LNCAP (cell line): ENCODE results near the gene LYRM1.

Experiments used
- CTCF ChIP-seq: fragments of 450-650 bp; IDR thresholded peaks from 2 replicates; pipeline ENCODE4 v1.5.1; 2017; ENCODE audit warnings: mild to moderate bottlenecking

The LYRM1 gene

GRCh38 chr16:20905576-20905975 lies 5.0 kb downstream of the LYRM1 start:
- no peak for TF ChIP-seq CTCF

GRCh38 chr16:20906341-20907255 lies 6.0 kb downstream of the LYRM1 start:
- TF ChIP-seq CTCF, result no peak

DNA sequence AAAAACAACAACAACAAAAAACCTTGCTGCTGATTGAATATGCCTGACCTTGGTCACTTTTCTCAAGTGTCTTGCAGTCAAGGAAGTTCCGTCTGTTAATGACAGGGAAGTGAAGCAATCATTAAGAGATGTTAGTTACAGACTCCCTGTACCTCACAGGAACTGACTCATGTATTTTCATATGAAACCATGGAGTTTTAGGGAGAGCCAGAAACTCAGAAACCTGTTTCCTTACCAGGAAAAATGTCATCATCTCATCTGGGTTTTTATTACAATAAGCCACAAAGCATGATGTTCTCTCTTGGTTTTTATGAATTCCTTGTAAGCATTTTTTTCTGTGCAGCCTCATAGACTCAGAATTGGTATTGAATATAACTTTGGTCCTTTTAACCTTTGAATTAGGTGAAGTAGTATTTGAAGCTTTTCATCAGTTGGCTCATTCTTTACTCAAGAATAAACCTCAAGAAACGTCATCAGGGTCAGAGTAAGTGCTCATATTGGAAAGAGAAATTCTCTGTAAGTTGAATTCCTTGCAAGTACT lies 10.3 kb downstream of the LYRM1 start:
- TF ChIP-seq CTCF, result no peak

GRCh38 chr16:20911361-20911760 lies 10.8 kb downstream of the LYRM1 start:
- no peak for TF ChIP-seq CTCF

GRCh38 chr16:20916289-20916688 lies 15.7 kb downstream of the LYRM1 start:
- no peak for TF ChIP-seq CTCF

- TF ChIP-seq CTCF, result no peak
Observed at GRCh38 chr16:20916942-20917341, 16.4 kb downstream of the LYRM1 start.

DNA sequence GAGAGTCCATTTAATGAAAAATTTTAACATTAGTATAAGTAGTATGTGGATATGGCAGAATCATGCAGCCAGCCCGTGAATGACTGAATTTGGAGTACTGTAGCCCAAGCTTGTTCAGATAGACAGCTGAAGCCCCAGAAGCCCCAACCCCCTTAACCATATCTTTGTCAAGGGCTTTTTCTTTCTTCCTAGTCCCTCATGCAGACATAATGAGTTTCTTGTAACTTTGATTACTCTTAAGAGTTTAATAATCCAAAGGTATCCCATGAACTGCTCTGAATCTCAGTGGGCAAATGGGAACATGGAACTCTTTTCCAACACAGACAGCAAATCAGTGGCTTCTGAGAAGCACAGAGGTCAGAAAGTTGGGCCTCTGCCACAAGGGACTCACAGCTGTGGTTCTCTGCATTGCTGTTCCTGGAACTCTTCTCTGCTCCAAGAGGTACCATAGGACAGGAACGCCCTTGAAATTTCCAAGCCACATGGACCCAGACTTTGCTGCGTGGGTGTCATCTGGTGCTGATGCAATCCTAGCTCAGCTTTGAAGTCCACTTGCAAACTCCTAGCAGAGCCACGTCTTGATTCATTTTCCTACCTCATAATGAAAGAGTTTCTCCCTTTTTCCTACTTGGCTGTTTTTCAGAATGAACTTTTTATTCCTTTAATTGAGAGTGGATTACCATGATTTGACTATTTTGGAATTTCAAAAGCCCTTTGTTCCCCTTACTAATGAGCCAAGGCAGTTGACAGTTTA lies 18.1 kb downstream of the LYRM1 start:
- TF ChIP-seq CTCF, result no peak
